ENCODE results near the gene SPOCK1.

SPOCK1 gene

DNA sequence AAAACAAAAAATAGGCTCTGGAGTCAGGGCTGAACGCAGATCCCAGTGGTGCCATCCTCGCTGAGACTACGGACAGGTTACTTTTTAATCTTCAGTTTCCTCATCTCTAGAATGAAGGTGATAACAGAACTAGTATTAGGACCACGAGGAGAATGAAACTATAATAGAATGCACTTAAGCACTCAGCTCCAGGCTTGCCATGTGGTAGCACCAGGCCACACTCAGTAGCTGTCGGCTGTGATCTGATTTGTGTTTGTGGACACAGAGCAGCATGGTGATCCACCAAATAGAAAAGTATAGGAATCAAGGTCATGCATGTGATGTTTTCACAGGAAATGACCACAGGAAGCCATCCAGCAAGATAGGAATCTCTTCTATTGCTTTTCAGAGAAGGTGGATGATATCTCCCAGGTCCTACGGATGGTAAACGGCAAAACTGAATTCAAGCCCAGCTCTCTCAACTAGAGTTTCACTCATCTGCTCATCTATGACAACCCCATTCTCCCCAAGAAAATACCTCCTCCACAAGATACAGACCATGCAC lies 498.0 kb downstream of the SPOCK1 start:
- TF ChIP-seq L3MBTL2 (conservative IDR thresholded peaks at IDR 0.05) = no peak
- TF ChIP-seq CTBP1 (IDR thresholded peaks at IDR 0.05; ENCODE audit: borderline replicate concordance) = no peak
- TF ChIP-seq LEF1 (IDR thresholded peaks at IDR 0.05; ENCODE audit: borderline replicate concordance) = no peak
- no peak for TF ChIP-seq ZNF384 (IDR thresholded peaks at IDR 0.05)
- no peak for TF ChIP-seq FOXA1 (IDR thresholded peaks at IDR 0.05)
- no peak for TF ChIP-seq TARDBP (IDR thresholded peaks at IDR 0.05)
- TF ChIP-seq HDGF (IDR thresholded peaks at IDR 0.05; ENCODE audit: borderline replicate concordance) = no peak
- no peak for TF ChIP-seq ARNT (IDR thresholded peaks at IDR 0.05)
- no peak for TF ChIP-seq PKNOX1 (IDR thresholded peaks at IDR 0.05)
- no peak for TF ChIP-seq SUZ12 (IDR thresholded peaks at IDR 0.05)
- no peak for TF ChIP-seq BHLHE40 (IDR thresholded peaks at IDR 0.05; ENCODE audit: borderline replicate concordance)
- TF ChIP-seq FOXK2 (IDR thresholded peaks at IDR 0.05) = no peak
- no peak for TF ChIP-seq NFRKB (IDR thresholded peaks at IDR 0.05)
- no peak for TF ChIP-seq ELF4 (IDR thresholded peaks at IDR 0.05)
- no peak for TF ChIP-seq FOXM1 (IDR thresholded peaks at IDR 0.05; ENCODE audit: borderline replicate concordance)
- no peak for TF ChIP-seq SP1 (IDR thresholded peaks at IDR 0.05)
- POLR2A ChIA-PET = no interaction called here

DNA sequence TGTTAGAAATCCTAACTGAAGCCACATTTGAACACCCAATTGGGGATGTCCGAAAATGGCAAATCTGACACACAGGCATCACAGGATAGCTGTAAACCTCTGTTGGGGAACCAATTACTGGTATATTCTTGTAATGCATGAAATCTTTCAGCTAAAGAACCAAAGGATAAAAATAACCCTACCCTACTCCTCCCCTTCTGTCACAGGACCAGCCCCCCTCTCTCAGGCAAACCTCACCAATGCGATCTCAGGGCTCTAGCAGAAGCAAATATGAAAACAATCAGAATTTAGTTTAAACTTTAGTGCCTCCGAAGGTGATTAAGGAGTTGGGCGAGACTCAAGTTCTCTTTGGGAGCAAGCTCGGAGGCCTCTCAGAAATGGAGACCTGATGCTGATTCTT lies 499.3 kb downstream of the SPOCK1 start:
- TF ChIP-seq TARDBP (IDR thresholded peaks at IDR 0.05) = no peak
- TF ChIP-seq HDGF (IDR thresholded peaks at IDR 0.05; ENCODE audit: borderline replicate concordance) = no peak
- TF ChIP-seq ARNT (IDR thresholded peaks at IDR 0.05) = no peak
- no peak for TF ChIP-seq ELF4 (IDR thresholded peaks at IDR 0.05)
- no peak for TF ChIP-seq L3MBTL2 (conservative IDR thresholded peaks at IDR 0.05)
- TF ChIP-seq PKNOX1 (IDR thresholded peaks at IDR 0.05) = no peak
- TF ChIP-seq FOXA1 (IDR thresholded peaks at IDR 0.05) = no peak
- TF ChIP-seq CTBP1 (IDR thresholded peaks at IDR 0.05; ENCODE audit: borderline replicate concordance) = no peak
- TF ChIP-seq LEF1 (IDR thresholded peaks at IDR 0.05; ENCODE audit: borderline replicate concordance) = no peak
- ChIA-PET CTCF (no interaction called here), POLR2A (no interaction called here)
- DNase-seq (ENCODE audit: extremely low spot score) = no peak

More for the DNA sequence above, 498.0 kb downstream of the SPOCK1 start:
- CTCF ChIA-PET = no interaction called here
- no peak for DNase-seq (ENCODE audit: extremely low spot score)

GRCh38 chr5:136998854-136999357 lies 500.2 kb downstream of the SPOCK1 start:
- no peak for TF ChIP-seq PKNOX1 (IDR thresholded peaks at IDR 0.05)
- TF ChIP-seq FOXA1 (IDR thresholded peaks at IDR 0.05) = no peak
- TF ChIP-seq NFRKB (IDR thresholded peaks at IDR 0.05) = no peak
- no peak for TF ChIP-seq SP1 (IDR thresholded peaks at IDR 0.05)
- no peak for TF ChIP-seq ZNF384 (IDR thresholded peaks at IDR 0.05)
- ChIA-PET POLR2A (no interaction called here), CTCF (interaction anchor here (0.7 kb wide), 1 partner anchor 1063 kb away, joined by 3 read pairs; no protein-coding TSS in a partner anchor)
- no peak for DNase-seq (ENCODE audit: extremely low spot score)

DNA sequence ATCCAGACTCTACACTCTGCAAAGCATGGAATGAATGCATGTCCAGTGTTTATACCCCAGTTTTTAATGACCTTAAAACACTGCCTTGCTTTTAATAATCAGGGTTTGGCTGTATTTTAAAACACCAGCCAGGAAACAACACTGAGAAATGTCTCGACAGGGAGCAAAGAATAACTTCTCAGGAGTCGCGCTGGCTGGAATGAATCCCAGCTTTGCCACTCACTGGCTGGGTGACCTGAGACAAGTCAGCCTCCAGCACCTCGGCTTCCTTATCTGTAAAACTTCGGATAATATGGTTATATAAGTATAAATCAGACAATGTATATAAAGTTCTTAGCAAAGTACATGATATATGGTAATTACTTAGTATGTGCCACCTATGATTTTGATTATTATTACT lies 505.0 kb downstream of the SPOCK1 start:
- TF ChIP-seq TARDBP (IDR thresholded peaks at IDR 0.05) = no peak
- POLR2A ChIA-PET = no interaction called here
- CTCF ChIA-PET = no interaction called here
- no peak for DNase-seq (ENCODE audit: extremely low spot score)

DNA sequence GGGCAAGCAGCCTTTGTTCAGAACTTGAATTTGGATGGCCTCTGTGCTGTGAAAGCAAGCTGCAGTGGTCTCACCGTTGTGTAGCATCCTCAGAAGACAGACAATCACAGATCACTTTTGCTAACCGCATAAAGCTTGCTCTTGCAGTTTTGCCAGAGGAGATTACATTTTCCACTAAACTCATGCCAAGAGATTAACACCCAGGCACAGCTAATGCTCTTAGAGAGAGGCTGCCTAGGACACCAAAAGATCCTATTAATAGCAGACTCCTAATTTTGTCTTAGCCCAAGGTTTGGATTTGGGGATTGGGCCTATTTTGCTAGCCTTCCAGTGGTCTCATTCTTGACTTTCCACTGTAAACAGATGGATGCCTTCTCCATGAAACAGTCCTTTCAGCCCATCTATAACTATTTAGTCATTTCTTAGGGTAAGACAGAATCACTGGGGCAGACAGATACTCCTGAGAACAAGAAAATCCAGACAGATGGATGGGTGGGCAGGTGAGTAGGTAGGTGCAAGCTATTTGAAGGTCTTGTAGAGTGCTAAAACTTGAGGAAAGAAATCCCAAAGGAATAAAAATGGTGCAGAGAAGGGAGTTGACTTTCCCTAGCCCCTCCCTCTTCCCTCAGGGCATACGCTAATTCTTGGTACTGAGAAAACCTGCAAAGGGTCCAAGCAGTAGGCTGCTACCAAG lies 506.2 kb downstream of the SPOCK1 start:
- TF ChIP-seq LEF1 (IDR thresholded peaks at IDR 0.05; ENCODE audit: borderline replicate concordance) = no peak
- TF ChIP-seq CTBP1 (IDR thresholded peaks at IDR 0.05; ENCODE audit: borderline replicate concordance) = no peak
- TF ChIP-seq FOXA1 (IDR thresholded peaks at IDR 0.05) = no peak
- ChIA-PET POLR2A (no interaction called here), CTCF (no interaction called here)
- DNase-seq (ENCODE audit: extremely low spot score) = no peak

DNA sequence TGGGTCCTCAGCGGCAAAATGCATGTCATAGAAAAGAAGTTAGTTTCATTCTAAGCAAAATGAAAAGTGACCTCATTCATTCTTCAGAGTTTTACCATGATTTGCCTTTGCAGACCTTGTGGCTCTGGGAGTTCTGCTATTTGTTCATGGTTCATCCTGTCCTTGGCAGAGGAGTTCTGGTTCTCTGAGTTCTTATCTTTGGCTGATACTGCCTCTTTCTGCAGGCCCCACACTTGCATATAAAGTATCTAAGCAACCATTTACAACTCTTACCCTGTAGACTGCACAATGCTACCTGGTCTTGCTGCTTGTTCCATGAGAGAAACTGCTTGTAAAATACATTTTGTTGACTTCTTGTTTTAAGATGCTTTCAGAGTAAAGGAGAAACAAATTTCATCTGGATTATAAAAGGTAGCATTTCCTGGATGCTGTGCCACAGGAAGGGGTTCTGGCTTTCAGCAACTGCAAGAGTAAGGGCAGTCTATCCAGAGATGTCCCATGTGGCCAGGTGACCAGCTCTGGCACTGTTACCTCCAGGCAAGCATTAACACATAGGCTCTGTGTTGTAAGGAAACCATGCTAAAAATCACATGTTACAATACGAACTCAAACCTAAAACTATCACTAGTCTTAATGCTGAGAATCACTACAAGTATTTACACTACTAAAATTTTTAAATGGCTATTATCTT lies 513.2 kb downstream of the SPOCK1 start:
- no peak for TF ChIP-seq SP1 (IDR thresholded peaks at IDR 0.05)
- TF ChIP-seq FOXK2 (IDR thresholded peaks at IDR 0.05) = no peak
- no peak for TF ChIP-seq PKNOX1 (IDR thresholded peaks at IDR 0.05)
- TF ChIP-seq CTBP1 (IDR thresholded peaks at IDR 0.05; ENCODE audit: borderline replicate concordance) = no peak
- TF ChIP-seq SUZ12 (IDR thresholded peaks at IDR 0.05) = no peak
- no peak for TF ChIP-seq BHLHE40 (IDR thresholded peaks at IDR 0.05; ENCODE audit: borderline replicate concordance)
- no peak for TF ChIP-seq FOXA1 (IDR thresholded peaks at IDR 0.05)
- TF ChIP-seq ELF4 (IDR thresholded peaks at IDR 0.05) = no peak
- TF ChIP-seq LEF1 (IDR thresholded peaks at IDR 0.05; ENCODE audit: borderline replicate concordance) = no peak
- no peak for TF ChIP-seq ARNT (IDR thresholded peaks at IDR 0.05)
- TF ChIP-seq ZNF384 (IDR thresholded peaks at IDR 0.05) = no peak
- TF ChIP-seq L3MBTL2 (conservative IDR thresholded peaks at IDR 0.05) = no peak
- TF ChIP-seq NFRKB (IDR thresholded peaks at IDR 0.05) = no peak
- no peak for TF ChIP-seq TARDBP (IDR thresholded peaks at IDR 0.05)
- no peak for DNase-seq (ENCODE audit: extremely low spot score)
- POLR2A ChIA-PET = no interaction called here
- CTCF ChIA-PET = no interaction called here

Measured in HEK293T (cell line).